ENCODE results near the gene OGDH.

DNA sequence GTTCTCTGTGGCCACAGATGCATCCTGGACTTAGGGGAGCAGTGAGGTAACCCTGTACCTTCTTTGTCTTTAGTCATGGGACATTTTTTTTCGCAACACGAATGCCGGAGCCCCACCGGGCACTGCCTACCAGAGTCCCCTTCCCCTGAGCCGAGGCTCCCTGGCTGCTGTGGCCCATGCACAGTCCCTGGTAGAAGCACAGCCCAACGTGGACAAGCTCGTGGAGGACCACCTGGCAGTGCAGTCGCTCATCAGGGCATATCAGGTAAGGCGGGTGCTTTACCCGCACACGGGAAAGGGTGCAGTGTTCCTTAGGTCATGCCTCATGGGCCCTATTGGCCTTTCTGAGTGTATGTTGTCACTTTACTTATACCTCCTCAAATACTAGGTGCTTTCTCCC, 38.8 kb downstream of the OGDH start:
- no peak for TF ChIP-seq POLR2A (IDR thresholded peaks at IDR 0.05)
- TF ChIP-seq CTCF (IDR thresholded peaks at IDR 0.05), result no peak

All from breast epithelium (tissue), 3 donors.